Stimulated activated CD8-positive, alpha-beta memory T cell treated with anti-CD3 and anti-CD28 coated beads, Interleukin-2, amount 100 ng/mL, for 1 hour (primary cell): ENCODE data around the gene SP1.
"Not testable (repeated sequence)": the region's sequence is repeated elsewhere in the genome, so short reads cannot be mapped to it uniquely, and the experiment has no call there.

Experiments
- DNase-seq, 2 donors: peaks; one replicate each; pipeline ENCODE4 v3.0.0-alpha.2; 2020; ENCODE audit warnings: low read depth in 2 of 2

SP1 gene

DNA sequence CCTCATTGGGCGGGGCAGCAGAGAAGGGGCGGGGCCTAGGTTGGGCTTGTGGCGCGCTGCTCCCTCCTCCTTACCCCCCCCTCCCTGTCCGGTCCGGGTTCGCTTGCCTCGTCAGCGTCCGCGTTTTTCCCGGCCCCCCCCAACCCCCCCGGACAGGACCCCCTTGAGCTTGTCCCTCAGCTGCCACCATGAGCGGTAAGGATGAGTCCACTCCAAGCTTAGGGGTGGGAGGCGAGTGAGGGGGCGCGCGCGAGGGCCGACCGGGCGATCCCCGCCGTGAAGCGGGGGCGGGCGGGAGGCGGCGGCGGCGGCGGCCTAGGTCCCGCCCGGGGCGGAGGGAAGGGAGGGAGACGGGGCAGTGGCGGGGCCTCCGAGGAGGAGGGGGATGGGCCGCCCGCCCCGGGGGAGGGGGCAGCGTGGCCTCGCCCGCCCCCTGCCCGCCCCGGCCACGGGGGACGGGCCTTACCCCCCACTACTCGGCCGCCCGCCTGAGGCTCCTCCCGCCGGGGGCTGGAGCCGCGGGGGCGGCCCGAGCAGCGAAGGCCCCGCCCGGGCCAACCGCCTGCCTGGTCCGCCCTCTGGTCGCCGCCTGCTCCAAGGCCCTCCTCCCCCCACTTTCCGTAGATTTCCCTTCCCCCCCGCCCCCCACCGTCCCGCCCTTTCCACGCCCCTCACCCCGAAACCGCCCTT, at the start of gene SP1:
Gene SP1 (plus strand): TSS at position 73 of the 690 bp plus-strand sequence. CDS start 116 bp downstream, at position 189.
- peak; percentile 97 to 99 for DNase-seq

DNA sequence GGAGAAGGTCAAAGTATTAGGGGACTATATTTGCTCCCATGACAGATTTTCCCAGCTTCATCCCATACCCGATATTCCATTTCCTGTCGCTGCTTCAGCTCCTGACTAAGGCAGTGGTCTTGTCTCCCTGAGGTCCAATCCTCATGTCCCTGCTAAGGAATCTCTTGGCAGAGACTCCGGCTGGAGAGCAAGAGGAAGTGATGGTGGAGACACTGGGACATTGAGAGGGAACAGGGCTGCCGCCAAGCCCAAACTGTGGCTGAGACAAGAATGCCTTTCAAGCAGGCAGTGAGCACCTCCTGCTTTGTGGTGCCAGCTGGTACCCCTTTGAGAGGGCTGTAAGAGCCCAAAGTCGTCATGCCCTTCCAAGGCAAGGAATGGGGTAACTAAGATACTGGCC, 49.3 kb upstream of the SP1 start:
- DNase-seq = no peak

DNA sequence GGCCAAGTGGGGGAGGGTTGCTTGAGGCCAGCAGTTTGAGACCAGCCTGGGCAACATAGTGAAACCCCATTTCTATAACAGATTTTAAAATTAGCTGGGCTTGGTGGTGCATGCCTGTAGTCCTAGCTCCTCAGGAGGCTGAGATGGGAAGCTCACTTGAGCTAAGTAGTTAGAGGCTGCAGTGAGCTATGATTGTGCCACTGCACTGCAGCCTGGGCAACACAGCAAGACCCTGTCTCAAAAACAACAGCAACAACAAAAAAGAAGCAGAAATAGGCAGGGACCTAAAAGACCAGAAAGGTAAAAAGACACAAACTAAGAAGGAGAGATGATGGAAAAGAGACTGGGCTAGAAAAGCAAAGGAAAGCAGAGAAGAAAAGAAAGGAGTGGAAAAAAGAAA, 47.6 kb upstream of the SP1 start:
- not testable (repeated sequence) for DNase-seq

DNA sequence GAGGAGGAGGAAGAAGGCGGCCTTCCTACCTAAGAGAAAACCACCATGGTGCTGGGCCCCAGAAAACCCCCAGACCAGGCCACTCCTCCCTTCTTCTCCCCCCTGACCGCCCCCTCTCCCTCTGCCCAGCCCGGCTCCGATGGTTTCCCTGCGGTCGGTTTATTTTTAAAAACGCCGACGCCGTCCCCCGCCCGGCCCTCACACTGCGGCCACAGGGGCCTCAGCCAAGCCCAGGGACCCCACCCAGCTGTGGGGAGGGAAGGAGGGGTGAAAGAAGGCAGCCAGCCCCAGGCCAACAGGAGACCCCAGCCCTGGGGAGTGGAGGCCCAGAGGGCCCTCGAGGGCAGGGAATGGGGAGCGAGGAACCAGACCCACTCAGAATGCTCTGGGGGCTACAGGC, 47.2 kb upstream of the SP1 start:
- no peak for DNase-seq

DNA sequence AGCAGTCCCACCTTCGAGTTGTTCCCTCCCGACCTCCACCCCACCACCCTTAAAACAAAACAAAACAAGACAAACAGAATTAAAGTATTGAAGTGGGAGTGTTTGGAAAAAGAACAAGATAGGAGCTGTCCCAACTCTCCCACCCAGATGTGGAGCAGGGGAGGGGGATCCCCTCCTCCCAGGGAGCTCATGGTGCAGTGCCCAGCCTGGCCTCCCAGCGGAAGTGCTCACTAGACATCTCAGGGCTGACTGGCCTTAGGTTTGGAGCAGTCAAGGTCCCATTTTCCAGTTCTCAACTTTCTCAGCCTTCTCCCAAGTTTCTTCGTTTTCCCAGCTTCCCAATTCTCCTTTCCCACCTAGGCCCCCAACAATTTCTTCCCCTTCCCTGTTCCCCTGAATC, 46.7 kb upstream of the SP1 start:
- DNase-seq = no peak

DNA sequence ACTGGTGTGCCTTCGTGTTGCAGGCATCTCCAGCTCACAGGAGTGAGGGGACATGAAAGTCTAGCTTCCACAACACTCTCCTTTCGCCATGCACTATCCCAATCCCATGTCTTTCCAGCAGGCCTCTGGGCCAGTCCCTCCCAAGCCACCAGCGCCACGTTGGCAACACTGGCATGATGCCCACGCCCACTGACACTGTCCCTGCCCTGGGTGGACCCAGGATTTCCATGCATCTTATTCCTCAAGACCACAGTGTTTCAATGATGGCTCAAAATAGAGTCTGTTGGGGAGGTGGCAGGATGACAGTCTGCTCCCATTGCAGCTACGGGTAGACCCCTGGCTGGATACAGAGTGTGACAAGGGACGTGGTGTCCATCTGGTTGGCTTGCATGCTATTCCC, 46.1 kb upstream of the SP1 start:
- DNase-seq = no peak

DNA sequence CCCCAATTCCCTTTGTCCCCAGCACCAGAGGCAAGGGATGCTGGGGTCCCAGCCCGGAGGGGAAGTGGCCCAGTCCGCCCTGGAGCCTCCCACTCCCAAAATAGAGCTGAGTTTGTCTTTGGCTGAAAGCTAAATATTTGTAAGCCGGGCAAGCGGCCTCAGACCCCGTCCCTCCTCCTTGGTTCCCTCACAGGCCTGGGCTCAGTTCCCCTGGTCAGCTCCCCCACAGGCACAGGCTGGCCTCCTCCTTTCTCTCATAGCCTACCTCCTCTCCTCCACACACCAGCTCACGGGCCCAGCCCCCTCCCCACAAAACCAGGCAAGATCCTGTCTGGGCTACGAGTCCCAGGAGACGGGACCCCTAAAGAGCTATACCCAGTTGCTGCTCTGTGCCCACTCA, 45.2 kb upstream of the SP1 start:
- no peak for DNase-seq

DNA sequence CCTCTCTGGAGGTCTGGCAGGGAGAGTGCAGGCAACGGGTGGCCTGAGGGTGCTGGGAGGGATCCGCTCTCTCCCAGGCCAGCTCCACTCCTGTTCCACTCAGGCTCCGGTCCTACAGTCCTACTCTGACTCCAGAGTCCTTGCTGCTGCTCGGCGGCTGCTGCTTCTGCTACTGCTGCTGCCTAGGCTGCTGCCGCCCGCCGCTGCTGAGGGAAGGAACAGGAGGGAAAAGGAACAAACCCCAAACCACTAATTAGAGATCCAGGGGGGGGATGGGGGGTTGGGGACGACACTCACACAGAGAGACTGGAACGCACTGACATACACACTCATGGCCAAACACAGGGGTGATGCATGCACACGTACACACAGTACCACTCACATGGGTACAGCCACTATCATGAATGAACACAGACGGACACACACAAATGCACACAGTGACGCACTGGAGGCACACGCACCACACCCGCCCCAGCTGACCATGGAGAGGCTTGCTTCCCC, 43.7 kb upstream of the SP1 start, which contains the start of gene SP7:
Gene SP7 (minus strand): TSS at position 174 of the 501 bp plus-strand sequence. CDS start 708 bp downstream, outside the sequence.
- DNase-seq = no peak

DNA sequence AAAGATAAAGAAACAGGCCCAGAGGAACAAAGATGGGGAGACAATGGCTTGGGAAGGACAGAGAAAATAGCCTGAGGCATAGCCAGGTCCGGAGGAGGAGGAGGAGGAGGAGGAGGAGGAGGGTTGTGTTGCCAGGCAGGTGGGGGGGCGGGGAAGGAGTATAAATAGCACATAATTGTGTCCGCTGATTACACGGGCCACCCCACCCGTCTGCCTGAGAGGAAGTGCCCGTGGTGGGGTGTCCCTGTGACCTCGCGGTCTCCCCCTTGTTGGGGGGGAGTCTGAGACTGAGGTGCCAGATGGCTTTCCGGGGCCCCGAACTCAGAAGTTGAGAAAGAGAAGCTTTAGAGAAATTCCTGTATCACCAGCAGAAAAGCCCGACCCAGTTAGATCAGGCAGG, 42.0 kb upstream of the SP1 start:
- DNase-seq = no peak

DNA sequence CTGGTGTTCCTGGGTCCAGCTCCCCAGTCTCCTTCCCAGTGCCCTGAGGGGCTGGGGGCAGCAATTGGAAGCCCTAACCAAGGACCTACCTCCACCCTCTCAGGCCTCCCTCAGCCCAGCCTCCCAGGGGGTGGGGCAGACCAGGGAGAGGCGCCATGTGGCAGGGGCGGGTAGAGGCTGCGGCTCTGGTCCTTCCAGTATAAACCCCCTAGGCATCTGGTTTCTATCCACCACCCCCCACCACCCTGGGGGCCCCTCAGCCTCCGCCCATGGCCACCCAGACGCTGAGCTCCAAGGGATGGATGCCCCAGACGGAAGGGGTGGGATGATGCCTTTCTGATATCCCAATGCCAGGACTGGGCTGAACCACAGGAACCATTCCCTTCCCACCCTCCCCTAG, 41.1 kb upstream of the SP1 start:
- DNase-seq = no peak

DNA sequence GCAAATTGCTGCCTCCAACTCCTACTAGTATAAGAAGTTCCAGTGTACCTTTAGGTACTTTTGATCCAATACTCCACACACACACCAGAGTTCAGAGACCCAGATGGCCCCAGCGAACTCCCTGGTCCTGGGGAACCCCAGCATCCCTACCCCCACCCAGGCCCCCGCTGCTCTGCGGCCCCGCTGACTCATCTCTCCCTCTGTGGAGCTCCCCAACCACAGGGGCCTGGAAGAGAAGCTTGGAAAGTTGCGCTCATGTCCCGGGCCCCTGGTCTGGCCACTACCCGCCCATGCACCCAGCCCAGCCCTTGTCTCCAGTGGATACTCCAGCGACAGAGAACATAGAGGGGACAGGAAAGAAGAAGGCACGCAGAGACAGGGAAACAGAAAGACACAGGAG, 39.6 kb upstream of the SP1 start:
- DNase-seq = no peak

DNA sequence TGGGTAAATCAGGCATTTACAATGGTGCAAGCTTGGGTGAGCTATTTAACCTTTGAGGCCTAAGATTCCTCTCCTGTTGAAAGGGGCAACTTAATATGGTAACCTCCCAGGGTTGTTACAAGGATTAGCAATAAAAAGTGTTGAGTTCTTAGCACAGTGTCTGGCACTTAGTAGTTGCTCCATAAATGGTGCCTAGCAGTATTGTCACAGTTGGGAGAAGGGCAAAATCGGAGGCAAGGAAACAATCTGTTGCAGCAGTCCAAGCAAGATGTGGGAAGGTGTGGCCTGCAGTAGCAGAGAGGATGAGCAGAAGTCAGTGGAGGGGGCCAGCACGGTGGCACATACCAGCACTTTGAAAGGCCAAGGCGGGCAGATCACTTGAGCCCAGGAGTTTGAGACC, 36.5 kb upstream of the SP1 start:
- no peak for DNase-seq

DNA sequence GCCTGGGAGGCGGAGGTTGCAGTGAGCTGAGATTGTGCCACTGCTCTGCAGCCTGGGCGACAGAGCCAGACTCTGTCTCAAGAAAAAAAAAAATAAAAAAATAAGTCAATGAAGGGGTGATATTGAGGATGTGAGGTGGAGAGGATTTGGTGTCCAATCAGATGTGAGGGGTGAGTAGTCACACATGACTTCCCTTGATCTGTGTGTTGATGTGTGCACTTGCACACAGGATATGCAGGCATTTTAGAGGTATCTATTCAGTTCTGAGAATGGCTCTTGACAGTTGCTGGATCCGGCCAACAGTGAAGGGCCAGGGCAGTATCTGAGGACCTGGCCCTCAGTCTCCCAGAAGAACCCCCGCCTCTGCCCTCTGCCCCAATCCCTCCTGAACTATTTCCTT, 36.0 kb upstream of the SP1 start:
- DNase-seq = no peak

DNA sequence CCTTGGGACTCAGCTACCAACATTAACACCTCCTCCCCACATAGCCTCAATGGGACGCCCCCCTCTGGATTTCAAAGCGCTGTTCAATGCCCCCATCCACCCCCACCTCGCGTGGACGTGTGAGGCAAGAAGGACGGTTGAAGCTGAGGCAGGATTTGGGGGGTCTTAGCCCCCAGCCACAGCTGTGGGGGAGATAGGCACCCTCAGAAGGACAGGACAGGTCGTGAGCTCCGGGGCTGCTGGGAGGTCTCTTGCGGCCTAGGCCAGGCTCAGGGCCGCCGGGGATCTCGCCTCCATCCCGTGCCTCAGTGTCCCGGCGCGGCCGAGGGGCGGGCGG, 35.5 kb upstream of the SP1 start:
- no peak for DNase-seq

DNA sequence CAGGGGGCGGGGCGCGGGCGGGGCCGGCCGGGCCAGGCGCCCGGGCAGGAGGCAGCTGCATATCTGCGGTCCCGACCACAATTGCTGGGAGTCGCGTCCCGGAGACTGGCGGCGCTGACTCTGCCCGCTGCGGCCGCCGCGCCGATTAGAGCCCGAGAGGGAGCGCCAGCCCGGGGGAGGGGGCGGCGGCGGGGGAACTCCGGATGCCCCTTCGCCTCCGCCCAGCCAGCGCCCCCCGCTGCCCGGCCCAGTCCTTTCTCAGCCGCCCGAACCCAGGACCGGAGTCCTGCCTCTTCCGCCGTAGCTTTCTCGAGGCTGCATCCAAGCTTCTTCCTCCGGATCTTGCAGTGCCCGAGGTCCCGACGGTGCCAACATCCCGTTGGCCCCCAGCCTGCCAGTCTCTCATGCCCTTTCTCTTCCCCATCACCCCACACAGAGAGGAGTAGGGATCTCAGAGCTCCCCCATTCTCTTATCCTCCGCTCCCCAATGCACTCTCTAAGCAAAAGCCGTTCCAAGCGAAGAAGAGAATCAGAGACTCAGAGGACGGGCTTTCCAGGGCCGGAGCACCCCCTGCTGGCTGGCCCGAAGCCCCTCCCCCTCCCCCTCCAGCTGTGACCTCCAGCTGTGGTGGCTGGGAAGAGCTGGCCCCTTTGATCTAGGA, 35.0 kb upstream of the SP1 start:
- peak; percentile 47 to 51 for DNase-seq

DNA sequence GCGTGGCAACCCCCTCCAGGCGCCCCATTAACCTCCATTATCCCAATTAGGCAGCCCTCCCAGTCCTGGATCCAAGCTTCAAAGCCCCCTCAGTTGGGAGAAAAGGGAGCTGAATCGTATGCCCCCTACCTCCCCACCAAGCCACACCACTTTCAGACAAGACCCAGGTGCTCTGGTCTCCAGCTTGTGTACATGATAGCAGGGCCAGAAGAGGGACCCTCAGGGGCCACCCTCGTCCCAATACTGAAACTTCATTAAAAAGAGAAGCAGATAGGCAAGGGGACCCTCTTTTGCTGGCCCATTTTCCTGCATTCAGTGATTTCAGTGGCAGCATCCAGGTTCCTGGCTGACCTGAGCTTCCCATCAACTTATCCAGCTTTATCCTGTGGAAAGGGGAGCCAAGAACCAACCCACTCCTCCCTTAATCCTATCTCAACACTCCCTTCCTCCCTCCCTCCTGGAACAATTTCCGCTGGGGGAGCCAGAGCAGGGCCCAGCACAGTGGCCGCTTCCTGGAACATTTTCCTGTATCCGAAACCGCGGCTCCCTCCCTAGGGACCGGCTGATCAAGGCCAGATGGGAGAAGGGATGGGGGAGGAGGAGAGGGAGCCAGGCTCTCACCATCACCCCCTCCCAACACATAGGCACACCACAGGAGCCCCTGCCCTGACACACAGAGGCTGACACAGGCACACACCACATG, 34.3 kb upstream of the SP1 start:
- no peak for DNase-seq

DNA sequence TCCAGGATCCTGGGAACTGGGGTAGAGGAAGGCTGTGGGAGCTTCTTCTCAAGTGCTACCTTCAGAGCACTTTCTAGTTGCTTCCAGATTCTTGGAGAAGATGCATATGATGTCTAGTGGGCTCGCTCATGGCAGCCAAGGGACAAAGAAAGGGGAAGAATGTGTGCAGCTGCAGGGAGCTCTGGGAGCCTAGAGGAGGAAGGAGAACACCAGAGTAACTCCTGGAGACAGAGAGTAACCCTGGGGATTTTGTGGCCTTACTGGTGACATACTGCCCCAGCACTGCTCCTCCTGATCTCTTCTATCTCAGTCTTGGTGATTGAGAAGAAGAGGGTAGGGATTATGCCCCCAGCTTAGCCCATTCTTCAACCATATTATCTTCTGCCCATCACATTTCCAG, 33.5 kb upstream of the SP1 start:
- no peak for DNase-seq

DNA sequence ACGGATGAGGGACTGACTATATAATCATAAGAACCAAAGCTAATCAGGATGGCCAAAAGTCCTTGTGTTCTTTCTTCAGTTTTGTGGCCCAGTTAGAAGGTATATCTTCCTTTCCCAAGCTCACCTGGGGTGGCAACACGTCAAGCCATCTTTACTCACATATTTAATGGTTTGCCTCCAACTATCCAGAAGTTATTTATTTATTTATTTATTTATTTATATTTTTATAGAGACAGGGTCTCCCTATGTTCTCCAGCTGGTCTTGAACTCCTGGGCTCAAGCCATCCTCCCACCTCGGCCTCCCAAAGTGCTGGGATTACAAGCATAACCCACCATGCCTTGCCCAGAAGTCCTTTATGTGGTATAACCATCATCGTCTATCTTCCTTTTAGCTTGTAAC, 32.1 kb upstream of the SP1 start:
- no peak for DNase-seq

DNA sequence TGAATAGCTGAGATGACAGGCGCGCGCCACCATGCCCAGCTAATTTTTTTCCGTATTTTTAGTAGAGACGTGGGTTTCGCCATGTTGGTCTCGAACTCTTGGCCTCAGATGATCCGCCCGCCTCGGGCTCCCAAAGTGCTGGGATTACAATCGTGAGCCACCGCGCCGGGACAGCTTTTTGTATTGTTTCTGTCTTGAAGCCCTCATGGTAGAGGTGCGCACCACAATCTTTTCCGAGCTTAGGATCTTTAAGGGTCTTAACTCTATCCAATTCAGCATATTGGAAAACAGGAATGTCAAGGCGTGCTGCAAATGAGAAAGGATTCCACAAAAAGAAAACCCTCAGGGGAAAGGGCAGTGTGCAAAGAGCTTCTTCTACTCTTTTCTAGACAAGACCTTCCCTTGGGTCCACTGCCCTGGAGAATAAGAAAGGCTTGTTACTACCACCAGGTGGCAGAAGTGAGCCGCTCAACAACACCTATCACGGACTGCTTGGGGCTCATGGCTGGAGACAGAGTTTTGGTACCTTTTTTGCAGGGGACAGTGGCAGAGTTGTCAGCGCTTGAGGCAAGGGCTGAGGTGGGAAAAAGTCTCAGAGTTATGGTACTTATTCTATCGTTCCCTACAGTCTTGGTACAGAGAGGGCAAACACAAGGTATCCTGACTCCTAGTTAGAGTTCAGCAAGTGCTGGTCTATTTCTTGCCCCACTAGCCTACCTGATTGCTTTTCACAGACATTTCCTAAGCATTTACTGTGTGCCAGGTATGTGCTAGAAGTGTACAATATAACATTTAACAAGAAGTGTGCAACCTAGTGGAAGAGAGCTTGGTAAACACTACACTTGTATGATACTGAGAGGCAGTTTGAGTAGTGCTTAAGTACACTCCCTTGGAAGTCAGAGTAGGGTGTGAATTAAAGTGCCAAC, 27.4 kb upstream of the SP1 start:
- peak; percentile 61 for DNase-seq

DNA sequence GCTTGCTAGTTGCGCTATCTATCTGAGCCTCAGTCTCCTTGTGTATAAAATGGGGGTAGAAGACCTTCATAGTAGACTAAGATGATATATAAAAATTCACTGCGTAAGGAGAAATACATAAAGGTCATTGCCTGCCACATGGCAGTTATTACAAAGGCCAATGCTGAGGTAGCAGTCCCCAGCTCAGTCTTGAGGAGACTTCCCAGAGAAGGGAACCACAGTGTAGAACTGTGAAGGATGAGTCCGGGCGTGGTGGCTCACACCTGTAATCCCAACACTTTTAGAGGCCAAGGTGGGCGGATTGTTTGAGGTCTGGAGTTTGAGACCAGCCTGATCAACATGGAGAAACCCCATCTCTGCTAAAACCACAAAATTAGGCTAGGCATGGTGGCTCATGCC, 26.7 kb upstream of the SP1 start:
- DNase-seq = no peak

DNA sequence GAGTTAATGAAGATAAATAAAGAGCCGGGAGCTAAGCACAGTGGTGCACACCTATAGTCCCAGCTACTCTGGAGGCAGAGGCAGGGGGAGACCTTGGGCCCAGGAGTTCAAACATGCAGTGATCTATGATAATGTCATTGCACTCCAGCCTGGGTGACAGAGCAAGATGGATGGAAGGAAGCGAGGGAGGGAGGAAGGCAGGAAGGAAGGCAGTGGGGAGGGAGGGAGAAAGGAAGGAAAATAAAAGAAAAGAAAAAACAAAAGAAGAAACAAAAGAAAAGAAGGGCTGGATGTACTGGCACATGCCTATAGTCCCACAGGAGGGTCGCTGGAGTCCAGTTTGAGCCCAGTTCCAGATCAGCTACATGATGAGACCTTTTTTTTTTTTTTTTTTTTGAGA, 24.9 kb upstream of the SP1 start:
- no peak for DNase-seq
